ENCODE results near the gene KBTBD4. TPM values are rescaled to one million over a fixed set of nuclear protein-coding genes. Genes with fewer than 3 reads are reported as not detected.
A peak's percentile ranks its signal among the peaks of the same experiment; 100 is the strongest.

KBTBD4 gene
- total and polyA plus RNA-seq, 2 of the 13 experiments (the other 11 are each of a cell fraction or from before 2014, with no cell fraction given): 8.5 to 12.8 TPM

GRCh38 chr11:47578524-47579494, at the start of gene KBTBD4, which contains the start of gene NDUFS3 (continued):
- peak; percentile 57; the same call in 1 of the 2 replicates for TF ChIP-seq ZNF609 (CRISPR knock-in tag; IDR thresholded peaks at IDR 0.05; ENCODE audit: borderline replicate concordance)
- TF ChIP-seq ETV6 (CRISPR knock-in tag; conservative IDR thresholded peaks at IDR 0.05): peak; percentile 93
- peak in 1 of 2 experiments; percentile 46; a peak in 1 of 4 replicates for TF ChIP-seq ATF4 (CRISPR knock-in tag; IDR thresholded peaks at IDR 0.05)
- peak; percentile 93 for TF ChIP-seq BORCS8-MEF2B (CRISPR knock-in tag; IDR thresholded peaks at IDR 0.05)
- peak; percentile 61; the same call in 1 of the 2 replicates for TF ChIP-seq DZIP1 (CRISPR knock-in tag; IDR thresholded peaks at IDR 0.05)
- no peak for TF ChIP-seq NCOA5 (CRISPR knock-in tag; IDR thresholded peaks at IDR 0.05)
- TF ChIP-seq ASH2L (IDR thresholded peaks at IDR 0.05; ENCODE audit: insufficient read length, low read depth, low read length): peak; percentile 100
- TF ChIP-seq TBP (CRISPR knock-in tag; IDR thresholded peaks at IDR 0.05): no peak
- TF ChIP-seq ZNF773 (CRISPR knock-in tag; IDR thresholded peaks at IDR 0.05; ENCODE audit: borderline replicate concordance): 0 out of 2 replicates have a peak, but pooled peaks have one; percentile 41
- TF ChIP-seq ZFP91 (CRISPR knock-in tag; IDR thresholded peaks at IDR 0.05; ENCODE audit: borderline replicate concordance): peak; percentile 97
- peak; percentile 91 for TF ChIP-seq ZNF543 (CRISPR knock-in tag; IDR thresholded peaks at IDR 0.05)
- 0 out of 2 replicates have a peak, but pooled peaks have one; percentile 91 for TF ChIP-seq ZNF713 (CRISPR knock-in tag; IDR thresholded peaks at IDR 0.05)
- TF ChIP-seq CREB1 (IDR thresholded peaks at IDR 0.05): peak; percentile 64
- TF ChIP-seq CREB1 (CRISPR knock-in tag; IDR thresholded peaks at IDR 0.05): peak; percentile 78
- peak; percentile 64; the same call in 1 of the 2 replicates for TF ChIP-seq ATF3 (CRISPR knock-in tag; IDR thresholded peaks at IDR 0.05)
- TF ChIP-seq PCBP1 (IDR thresholded peaks at IDR 0.05; ENCODE audit: borderline replicate concordance, low read depth, low read length): peak; percentile 71; the same call in 1 of the 2 replicates
- no peak for TF ChIP-seq ZFP41 (CRISPR knock-in tag; IDR thresholded peaks at IDR 0.05; ENCODE audit: borderline replicate concordance)
